Posterior cingulate gyrus (tissue), 11 donors: ENCODE measurements around the gene LHB.

ENCODE experiments used
- DNase-seq, 10 donors: peaks; one replicate each; pipeline versions ENCODE4 v3.0.0 to v3.0.0-alpha.2; 2020 to 2021; ENCODE audit warnings: mixed read lengths in 3 of 10
- intact Hi-C: fragments of 100-400 bp; cut with DNase I; formaldehyde crosslinking; loops from one replicate; pipeline ENCODE4 v1.15.1; 2023

LHB gene

GRCh38 chr19:49014870-49015255 lies 2.0 kb downstream of the LHB start:
- intact Hi-C loops = no loop called here
- DNase-seq = no peak

DNA sequence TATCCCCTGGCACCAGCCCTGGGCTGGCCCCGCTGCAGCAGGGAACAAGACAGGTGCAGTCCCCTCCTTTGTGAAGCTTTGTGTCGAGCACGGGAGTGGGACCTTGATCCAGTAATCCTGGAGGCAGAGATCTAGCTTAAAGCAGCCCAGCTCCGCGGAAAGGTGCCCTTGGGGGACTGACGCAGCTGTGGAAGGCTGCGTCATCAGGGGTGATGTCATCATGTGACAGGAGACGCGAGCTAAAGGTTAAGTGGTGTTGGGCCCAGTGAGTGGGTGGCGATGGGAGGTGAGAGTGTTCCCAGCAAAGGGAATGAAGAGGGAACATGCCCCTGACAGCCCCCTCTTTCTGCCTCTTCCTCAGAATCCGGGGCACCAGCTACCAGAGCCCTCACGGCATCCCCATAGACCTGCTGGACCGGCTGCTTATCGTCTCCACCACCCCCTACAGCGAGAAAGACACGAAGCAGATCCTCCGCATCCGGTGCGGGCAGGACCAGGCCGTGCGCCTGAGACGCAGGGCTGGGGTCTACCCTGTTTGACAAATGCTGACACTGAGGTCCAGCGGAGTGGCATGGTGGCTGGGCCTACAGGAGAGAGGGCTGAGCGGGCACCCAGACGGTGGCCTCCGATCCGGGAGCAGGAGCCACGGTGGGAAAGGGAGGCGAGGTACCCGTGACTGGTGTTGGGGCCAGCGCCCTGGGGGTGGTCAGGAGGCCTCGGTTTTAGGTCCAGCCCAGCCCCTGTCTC lies 2.6 kb downstream of the LHB start:
- intact Hi-C loops = no loop called here
- no peak for DNase-seq

DNA sequence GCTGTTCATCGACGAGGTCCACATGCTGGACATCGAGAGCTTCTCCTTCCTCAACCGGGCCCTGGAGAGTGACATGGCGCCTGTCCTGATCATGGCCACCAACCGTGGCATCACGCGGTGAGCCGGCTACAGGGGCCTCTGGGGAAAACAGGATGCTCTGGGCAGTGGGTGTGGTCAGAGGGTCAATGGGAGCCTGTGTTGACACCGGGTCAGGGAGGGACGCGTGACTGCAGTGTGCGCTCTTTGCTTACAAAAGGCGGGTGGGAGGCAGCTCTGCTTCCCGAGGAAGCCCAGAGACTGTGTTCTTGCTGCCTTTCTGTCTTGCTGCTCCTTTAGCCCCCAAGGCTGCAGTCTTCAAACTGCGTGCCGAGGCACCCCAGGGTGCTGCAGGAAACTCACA lies 5.7 kb downstream of the LHB start:
- intact Hi-C loops = no loop called here
- no peak for DNase-seq

DNA sequence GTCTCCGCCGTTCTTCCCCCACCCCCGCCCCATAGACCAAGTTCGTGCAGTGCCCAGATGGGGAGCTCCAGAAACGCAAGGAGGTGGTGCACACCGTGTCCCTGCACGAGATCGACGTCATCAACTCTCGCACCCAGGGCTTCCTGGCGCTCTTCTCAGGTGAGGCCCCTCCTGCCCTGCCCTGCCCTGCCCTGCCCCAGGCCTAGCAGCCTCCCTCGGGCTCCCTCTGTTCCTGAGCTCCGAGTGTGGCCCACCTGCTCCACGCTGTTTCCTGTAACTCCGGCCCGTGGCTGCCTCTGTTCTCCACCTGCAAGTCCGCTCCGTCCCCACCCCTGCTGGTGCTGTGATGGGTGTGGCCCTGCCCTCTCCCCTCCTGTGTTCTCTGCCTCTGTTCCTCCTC lies 6.4 kb downstream of the LHB start:
- intact Hi-C loops = no loop called here
- no peak for DNase-seq

DNA sequence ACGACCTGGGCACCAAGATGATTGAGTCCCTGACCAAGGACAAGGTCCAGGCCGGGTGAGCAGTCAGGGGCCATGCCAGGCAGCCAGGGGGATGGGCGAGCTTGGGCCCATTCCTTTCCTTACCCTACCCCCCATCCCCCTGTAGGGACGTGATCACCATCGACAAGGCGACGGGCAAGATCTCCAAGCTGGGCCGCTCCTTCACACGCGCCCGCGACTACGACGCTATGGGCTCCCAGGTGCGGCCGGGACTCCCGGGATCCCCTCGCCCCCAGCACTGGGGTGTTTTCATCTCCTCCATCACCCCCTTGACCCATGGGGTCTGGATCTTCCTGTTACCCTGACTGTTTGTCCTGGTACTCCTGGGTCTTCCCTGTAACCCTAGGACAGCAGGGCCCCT lies 7.1 kb downstream of the LHB start:
- no peak for DNase-seq
- intact Hi-C loops = no loop called here

DNA sequence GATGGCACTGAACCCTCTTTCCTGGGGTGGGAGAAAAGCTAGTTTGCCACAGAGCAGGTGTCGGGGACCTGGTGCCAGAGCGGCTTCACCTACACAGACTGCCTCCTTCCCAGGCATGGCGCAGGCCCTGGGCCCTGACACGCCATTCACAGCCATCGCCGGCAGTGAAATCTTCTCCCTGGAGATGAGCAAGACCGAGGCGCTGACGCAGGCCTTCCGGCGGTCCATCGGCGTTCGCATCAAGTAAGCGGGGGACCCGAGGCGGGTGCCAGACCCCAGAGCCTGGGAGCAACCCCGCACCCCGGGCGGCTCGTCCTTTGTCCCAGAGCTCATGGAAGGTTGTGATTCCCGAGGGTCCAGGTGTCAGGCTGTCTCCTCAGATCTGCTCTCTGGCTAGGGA lies 10.0 kb downstream of the LHB start:
- intact Hi-C loops = no loop called here
- DNase-seq = no peak

GRCh38 chr19:49004964-49005614 lies 11.8 kb downstream of the LHB start:
- intact Hi-C loops = no loop called here
- DNase-seq = no peak

DNA sequence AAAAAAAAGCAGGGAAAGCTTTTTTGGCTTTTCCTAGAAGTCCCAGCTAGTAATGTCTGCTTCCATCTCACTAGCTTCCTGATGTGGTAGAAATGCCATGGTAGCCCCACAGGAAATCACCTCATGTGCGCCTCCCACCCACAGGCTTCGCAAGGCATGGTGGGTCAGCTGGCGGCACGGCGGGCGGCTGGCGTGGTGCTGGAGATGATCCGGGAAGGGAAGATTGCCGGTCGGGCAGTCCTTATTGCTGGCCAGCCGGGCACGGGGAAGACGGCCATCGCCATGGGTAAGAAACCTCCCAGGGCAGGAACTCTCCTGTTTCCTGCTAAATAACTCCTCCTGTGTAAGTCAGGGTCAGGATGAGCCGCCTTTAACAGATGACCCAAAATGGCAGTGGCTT lies 12.8 kb downstream of the LHB start:
- intact Hi-C loops = no loop called here
- no peak for DNase-seq

- peak in 8 of 10 donors; percentile 29 to 92 (median 52) for DNase-seq
- intact Hi-C loops = no loop called here
Measured at GRCh38 chr19:48999481-49000325, 17.2 kb downstream of the LHB start.

DNA sequence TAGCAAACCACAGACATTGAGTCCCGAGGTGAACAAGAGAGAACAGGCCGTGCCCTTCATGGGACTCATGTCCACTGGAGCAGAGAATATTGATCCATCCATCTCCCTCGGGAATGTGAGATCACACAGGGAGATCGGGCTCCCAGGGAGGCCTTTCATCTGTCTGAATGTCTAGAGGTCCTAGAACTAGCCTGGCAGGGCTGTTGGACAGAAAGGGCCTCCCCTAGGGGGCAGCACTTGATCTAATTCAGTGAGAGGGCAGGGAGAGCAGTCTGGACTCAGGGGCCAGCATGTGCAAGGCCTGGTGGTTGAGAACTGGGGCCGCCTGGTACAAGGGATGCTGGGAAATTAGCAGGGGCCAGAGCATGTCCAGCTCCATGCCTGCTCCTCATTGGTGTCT lies 18.9 kb downstream of the LHB start:
- intact Hi-C loops = no loop called here
- DNase-seq = peak in 1 of 10 donors; percentile 14

DNA sequence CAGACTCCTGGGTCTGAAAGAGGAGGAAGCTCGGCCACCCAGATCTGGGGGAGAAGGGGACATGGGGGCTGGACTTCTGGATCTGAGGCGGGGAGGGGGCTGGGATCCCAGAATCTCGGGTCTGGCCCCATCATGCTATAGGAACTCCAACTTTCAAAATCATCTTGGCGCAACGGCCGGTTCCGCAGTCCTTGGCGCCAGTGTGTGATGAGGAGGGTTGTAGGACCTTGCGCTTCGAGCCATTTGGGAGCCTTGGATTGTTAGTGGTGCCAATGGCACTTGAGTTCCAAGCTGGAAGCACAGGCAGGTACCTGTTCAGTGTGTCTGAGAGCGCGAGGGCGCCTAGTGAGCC lies 22.9 kb downstream of the LHB start:
- intact Hi-C loops = no loop called here
- DNase-seq = no peak

DNA sequence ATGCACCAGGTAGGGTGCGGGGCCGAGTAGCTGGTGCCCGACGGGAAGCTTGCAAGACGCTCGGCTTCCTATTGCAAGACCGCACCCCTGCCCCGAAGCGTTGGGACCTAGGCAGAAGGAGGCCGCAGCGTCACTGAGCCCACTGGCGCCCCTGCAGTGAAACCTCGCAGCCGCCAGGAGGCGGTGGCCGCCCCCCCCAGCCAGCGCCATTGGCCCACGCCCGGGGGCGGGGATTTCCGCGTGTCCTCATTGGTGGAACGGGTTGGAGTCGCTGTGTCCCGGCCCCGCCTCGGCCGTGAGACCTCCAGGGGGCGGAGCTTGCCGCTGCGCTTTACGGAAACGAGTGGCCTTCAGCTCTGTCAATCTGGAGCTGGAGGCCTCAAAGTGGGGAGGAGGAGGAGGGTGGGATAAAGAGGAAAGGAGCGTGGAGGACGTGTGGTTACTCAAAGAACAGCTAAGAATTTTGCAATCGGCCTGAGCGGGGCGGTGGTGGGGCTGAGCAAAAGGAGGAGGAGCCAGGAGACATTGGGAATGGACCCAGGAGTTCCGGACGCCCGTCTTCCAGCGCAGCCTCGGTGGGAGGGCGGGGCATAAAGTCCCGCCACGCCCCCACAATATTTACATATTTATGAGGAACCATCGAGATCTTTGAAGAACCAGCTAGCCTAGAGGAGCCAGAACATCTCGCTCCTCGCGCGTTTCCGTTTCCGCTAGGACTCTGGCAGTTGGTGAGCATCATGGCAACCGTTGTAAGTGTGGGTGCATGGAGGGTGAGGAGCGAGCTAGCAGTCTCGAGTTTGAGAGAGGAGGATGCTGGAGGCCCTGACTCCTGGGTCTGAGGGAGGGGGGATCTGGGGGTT lies 23.5 kb downstream of the LHB start, which contains the start of the genes GYS1 and RUVBL2:
GYS1 (minus strand) TSS at position 135 of the 860 bp plus-strand sequence. CDS start 197 bp downstream, outside the sequence.
RUVBL2 (plus strand) TSS at position 713 of the 860 bp plus-strand sequence; CDS start at position 738, 25 bp downstream.
- intact Hi-C loops = no loop called here
- DNase-seq = peak; percentile 97 to 100 (median 99)

GRCh38 chr19:48992581-48993174 lies 24.2 kb downstream of the LHB start:
- intact Hi-C loops = no loop called here
- DNase-seq = peak in 2 of 10 donors; percentile 84 to 86

GRCh38 chr19:48991873-48992580 lies 24.9 kb downstream of the LHB start:
- peak in 3 of 10 donors; percentile 20 to 73 (median 42) for DNase-seq
- intact Hi-C loops = no loop called here

DNA sequence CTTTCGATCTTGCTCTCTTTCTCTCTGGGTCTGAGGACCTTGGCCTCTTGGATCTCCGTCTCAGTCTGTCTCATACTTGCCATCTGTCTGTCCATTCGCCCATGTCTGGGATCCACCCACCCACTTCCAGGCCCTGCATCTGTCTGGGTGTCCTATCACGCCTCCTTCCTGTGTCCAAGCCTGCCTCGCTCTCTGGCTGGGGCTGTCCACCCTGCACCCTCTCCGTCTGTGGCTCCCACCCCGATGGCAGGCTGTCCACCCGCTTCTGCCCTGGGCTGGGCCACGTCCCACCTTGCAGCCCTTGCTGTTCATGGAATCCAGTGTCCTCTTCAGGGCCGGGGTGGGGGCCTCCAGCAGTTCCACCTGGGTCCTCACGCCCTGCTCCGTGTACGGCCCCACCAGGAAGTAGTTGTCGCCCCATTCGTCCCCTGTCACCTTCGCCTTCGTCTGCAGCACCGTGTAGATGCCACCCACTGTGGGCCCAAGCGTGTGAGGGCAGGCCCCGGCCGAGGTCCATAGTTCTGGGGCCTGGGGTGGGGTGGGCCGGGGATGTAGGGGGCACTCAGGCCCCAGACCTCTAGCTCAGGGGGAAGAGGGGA lies 25.8 kb downstream of the LHB start:
- intact Hi-C loops = no loop called here
- DNase-seq = no peak

GRCh38 chr19:48990400-48990799 lies 26.5 kb downstream of the LHB start:
- no peak for DNase-seq
- intact Hi-C loops = no loop called here

- DNase-seq = no peak
- intact Hi-C loops = no loop called here
Measured at GRCh38 chr19:48989701-48990291, 27.1 kb downstream of the LHB start.

GRCh38 chr19:48988860-48989259 lies 28.0 kb downstream of the LHB start:
- no peak for DNase-seq
- intact Hi-C loops = no loop called here
